LNCaP clone FGC (cell line): Measurements from ENCODE around the gene HJURP.

Source experiments
- DNase-seq: peaks from one replicate; pipeline ENCODE4 v3.0.0-alpha.2; 2011; ENCODE audit warnings: low read depth
- H3K4me3 ChIP-seq: 2 replicates; pipeline ENCODE4 v1.5.1; 2011; ENCODE audit warnings: mild to moderate bottlenecking, low read depth, low read length, control low read depth
- TF ChIP-seq, protein P1 (sequence below): IDR thresholded peaks from 2 replicates; pipeline ENCODE4 v1.5.1; 2012; ENCODE audit warnings: mild to moderate bottlenecking; ENCODE audit not compliant: control insufficient read depth, insufficient read depth; ENCODE audit errors: extremely low read depth

Gene HJURP

DNA sequence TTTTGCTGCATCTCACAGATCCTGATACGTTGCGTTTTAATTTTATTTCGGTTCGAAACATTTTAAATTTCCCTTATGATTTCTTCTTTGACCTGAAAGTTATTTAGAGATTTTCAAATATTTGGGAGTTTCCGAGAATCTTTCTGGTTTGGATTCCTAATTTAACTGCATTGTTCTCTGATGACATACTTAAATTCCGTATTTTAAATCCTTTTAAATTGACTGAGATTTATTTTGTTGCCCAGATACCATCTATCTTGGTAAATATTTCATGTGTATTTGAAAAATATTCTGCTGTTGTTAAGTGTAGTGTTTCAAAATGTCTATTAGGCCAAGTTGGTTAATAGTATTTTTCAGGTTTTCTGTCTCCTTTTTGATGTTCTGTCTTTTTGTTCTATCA lies 38.5 kb downstream of the HJURP start:
- TF ChIP-seq, protein P1, sequence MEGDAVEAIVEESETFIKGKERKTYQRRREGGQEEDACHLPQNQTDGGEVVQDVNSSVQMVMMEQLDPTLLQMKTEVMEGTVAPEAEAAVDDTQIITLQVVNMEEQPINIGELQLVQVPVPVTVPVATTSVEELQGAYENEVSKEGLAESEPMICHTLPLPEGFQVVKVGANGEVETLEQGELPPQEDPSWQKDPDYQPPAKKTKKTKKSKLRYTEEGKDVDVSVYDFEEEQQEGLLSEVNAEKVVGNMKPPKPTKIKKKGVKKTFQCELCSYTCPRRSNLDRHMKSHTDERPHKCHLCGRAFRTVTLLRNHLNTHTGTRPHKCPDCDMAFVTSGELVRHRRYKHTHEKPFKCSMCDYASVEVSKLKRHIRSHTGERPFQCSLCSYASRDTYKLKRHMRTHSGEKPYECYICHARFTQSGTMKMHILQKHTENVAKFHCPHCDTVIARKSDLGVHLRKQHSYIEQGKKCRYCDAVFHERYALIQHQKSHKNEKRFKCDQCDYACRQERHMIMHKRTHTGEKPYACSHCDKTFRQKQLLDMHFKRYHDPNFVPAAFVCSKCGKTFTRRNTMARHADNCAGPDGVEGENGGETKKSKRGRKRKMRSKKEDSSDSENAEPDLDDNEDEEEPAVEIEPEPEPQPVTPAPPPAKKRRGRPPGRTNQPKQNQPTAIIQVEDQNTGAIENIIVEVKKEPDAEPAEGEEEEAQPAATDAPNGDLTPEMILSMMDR = no peak
- H3K4me3 ChIP-seq = no peak overlapping the region
- DNase-seq = no peak

DNA sequence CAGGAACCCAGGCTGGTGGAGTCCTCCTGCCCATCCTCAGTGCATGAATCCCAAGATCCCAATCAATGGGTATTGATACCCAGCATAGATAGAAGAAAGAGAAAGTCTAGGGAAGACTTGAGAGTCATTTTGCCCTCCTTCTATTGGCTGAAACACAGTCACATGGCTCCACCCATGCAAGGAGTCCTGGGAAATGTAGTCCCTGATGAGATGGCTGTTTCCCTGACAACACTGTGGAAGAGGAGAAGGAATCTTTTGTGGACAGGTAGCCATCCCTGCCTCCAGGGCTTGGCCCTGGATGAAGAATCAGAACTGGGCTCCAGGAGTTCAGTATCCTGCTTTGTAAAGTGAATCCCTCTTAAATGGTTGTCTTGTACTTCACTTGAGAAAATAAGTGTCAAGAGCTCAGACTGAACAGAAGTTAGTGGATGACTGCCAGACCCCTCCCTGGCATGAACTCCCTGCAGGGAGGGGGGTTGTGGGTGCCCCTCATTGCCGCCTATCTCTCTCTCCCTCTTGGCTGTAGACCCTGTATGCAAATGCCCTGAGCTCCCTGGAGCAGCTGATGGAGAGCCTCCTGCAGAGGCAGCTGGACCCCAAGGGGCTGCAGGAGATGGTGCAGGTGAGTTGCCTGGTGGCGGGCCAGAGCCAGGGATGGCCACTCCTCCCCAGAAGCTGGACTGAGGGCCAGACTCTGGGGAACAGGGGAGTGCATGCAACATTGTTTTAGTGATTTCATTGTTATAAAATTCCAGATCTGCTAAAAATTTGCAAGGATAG lies 40.1 kb downstream of the HJURP start:
- DNase-seq = no peak
- H3K4me3 ChIP-seq = no peak overlapping the region
- TF ChIP-seq, protein P1 = no peak

DNA sequence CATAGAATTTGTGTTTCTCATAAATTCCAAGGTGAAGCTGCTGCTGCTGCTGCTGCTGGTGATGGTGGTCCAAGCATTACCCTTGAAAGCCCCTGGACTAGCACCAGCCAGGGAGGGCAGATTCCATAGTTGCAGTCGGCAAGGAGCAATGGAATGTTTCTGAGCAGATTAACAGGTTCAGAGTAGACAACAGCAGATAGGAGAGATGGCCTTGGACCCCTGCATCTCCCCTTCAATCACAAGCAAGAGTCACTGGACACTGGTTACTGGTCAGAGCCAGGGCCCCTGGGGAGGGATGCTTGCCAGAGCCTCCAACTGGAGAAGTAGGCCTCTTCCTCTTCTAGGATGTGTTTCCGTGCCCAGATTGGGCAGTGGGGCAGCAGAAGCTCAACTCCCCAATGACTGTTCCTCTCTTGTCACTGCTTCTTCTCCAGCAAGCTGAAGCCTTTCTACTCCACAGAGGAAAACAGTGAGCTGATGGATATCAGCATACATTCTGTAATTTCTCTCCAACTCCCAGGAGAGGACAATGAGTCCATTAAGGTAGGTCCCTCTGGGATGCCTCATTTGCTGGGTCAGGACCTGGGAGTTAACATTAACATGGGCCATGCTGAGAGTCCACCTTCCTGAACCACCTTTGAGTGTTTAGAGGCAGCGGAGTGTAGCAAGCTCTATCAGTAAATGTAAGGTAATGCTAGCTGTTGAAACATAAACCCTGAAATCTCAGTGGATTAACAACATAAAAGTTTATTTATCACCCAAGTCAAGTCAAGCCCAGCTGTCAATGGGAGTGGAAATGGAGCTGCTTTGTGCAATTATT lies 40.9 kb downstream of the HJURP start:
- H3K4me3 ChIP-seq = no peak overlapping the region
- TF ChIP-seq, protein P1 = no peak
- DNase-seq = no peak

DNA sequence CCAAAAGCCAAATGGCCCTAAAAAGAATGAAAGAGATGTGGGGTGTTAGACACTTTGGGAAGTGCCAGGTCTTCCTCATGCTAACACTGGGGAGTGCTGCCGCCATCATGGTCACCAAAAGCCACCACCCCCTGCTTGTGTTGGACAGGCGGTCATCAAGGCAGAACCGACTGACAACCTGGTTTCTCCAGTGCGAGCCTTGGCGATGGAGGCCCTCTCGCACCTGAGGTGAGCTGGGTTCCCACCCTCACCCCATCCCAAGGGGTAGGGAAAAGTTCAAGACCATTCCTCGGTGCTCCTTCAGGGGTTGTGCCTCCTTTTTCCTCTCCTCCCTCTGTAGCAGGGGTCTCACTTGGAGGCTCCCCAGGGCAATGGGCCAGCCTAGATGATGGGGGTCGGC lies 42.6 kb downstream of the HJURP start:
- H3K4me3 ChIP-seq = no peak overlapping the region
- TF ChIP-seq, protein P1 = no peak
- DNase-seq = no peak

DNA sequence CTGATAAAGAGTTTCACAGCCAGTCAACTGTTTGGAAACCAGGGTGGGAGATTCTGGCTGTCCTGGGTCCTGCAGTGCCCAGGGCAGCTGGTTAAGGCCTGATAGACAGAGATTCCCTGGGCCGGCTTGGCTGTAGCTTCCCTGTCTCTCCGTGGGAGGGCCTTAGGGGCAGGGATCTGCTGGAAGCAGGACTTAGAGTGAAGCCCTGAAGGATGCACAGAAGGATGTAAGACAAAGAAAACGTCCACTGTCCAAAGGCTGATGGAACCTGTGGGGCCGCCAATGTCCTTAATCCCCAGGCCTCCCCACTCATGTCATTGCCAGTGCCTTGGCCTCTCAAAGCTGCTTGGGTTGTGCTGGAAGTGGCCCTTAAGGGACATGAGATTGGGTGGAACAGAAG lies 43.2 kb downstream of the HJURP start:
- TF ChIP-seq, protein P1 = no peak
- DNase-seq = no peak
- H3K4me3 ChIP-seq = no peak overlapping the region

DNA sequence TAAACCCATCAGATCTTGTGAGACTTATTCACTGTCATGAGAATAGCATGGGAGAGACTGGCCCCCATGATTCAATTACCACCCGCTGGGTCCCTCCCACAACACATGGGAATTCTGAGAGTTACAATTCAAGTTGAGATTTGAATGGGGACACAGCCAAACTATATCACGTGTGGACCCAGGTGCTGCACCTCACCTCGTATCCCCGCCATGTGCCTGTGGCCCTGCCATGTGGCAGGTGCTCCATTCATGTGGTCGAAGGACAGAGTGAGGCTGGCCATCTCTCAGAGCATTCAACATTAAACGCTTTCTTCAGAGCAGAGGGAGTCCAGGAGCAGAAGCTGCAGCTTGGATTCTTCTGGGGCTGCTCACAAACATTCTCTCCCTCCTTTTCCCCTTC lies 44.0 kb downstream of the HJURP start:
- TF ChIP-seq, protein P1 = no peak
- DNase-seq = no peak
- H3K4me3 ChIP-seq = no peak overlapping the region
